Fibroblast of skin of left quadriceps (primary cell): ENCODE data around the gene CKS2.
"Not testable (repeated sequence)": the region's sequence is repeated elsewhere in the genome, so short reads cannot be mapped to it uniquely, and the experiment has no call there.

ENCODE experiments used
- DNase-seq, 2 experiments: peaks; one replicate each; pipeline ENCODE4 v3.0.0-alpha.2; 2013; ENCODE audit warnings: low read depth in 2 of 2

The CKS2 gene

DNA sequence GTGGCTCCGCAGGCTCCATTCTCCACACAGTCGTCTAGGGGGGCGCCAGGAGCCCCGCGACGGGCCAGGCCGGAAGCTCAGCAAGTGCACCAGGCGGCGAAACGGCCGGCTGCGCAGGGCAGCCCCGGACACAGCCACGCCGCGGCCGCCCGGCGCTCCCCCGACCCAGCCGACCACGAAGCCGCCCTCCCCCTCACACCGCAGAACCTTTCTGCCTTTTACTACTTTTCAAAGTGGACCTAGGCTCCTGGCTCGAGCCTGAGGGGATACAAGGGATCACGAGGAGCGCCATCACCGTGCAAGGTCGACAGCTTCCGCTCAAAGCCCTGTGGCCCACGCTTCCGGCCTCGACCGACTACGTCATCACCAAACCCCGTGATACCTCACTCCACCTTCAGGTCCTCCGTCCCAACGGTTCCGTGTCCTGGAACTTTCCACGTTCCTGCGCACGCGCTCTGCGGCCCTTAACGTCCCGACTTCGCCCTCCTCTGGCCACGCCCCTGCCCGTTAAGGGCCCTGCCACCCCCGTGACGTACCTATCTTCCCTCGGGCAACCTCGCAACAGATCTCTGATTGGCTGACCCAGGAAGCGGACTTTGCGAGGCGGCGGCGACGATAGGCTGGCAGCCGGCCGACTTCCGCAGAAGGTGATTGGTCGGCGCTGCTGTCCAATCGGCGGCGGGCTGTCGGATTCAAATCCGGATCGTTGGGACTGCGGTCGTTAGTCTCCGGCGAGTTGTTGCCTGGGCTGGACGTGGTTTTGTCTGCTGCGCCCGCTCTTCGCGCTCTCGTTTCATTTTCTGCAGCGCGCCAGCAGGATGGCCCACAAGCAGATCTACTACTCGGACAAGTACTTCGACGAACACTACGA is at the start of gene CKS2:
Gene CKS2, plus strand, starts transcription at position 721 of the 871 bp plus-strand sequence. Its CDS starts 98 bp downstream, at position 819.
- peak; percentile 100 for DNase-seq

DNA sequence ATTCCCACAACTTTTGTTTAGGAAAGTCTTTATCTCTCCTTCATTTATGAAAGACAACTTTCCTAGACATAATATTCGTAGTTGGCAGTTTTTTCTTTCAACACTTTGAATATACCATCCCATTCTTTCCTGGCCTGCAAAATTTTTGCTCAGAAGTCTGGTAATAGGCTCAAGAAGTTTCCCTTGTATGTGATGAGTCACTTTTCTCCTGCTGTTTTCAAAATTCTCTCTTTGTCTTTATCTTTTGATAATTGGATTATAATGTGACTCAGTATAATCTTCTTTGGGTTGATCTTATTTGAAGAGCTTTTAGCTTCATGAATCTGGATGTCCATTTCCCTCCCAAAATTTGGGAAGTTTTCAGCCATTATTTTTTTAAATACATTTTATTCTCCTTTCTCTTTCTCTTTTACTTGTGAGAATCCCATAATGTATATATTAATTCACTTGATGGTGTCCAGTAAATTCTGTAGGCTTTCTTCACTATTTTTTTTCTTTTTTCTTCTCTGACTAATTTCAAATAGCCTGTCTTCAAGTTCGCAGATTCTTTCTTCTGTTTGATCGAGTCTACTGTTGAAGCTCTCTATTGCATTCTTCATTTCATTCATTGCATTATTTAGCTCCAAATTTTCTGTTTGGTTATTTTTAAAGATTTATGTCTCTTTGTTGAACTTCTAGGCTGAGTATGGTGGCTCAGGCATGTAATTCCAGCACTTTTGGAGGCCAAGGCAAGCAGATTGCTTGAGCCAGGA is 37.3 kb upstream of the CKS2 start:
- DNase-seq, result no peak

DNA sequence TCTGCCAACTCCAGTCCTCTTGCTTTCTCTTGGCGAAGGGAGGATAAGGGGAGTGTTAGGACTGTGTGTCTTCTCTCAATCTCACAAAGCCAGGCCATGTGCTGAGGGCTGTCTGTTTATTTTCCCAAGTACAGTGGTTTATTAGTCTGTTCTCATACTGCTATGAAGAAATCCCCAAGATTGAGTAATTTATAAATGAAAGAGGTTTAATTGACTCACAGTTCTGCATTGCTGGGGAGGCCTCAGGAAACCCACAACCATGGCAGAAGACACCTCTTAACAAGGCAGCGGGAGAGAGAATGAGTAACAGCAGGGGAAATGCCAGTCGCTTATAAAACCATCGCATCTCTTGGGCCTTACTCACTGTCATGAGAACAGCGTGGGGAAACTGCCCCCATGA is 36.2 kb upstream of the CKS2 start:
- DNase-seq, result peak; percentile 54 to 61

DNA sequence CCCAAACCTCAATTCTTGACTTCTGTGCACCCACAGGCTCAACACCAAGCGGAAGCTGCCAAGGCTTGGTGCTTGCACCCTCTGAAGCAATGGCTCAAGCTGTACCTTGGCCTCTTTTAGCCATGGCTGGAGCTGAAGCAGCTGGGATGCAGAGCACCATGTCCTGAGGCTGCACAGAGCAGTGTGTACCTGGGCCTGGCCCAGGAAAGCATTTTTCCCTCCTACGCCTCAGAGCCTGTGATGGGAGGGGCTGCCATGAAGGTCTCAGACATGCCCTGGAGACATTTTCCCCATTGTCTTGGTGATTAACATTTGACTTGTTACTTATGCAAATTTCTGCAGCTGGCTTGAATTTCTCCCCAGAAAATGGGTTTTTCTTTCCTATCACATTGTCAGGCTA is 35.0 kb upstream of the CKS2 start:
- not testable (repeated sequence) for DNase-seq

DNA sequence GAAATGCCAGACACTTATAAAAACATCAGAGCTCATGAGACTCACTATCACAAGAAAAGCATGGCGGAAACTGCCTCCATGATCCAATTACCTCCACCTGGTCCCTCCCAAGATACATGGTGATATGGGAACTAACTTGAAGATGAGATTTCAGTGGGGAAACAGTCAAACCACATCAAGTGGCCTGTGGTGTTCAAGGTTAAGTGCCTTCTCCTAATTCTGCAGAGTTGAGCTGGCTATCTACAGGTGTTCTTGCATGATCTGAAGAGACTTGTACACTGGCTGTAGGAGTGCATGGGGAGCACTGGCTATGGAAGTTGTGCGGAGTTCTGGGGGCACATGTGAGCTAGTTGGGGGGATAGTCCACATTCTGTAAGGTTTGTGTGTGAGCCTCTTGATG is 34.0 kb upstream of the CKS2 start:
- DNase-seq, result no peak

DNA sequence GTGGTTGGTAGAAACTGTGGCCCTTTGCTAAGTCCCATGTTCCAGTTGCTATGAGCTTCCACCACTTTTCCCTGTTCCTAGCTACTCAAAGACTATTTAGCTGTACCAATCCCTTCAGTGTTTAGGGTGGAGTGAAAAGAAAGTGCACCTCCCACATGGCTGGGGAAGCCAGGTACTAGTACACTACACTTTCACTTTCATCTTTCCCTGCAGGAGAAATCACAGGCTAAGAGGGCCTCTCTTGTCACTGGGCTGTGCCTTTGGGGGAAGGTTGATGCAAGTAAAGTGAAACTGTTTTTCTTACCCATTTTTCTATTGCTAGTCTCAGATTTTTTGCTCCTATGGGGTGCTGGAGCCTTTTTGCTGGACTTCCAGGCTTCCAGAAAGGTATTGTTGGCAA is 33.5 kb upstream of the CKS2 start:
- no peak for DNase-seq

DNA sequence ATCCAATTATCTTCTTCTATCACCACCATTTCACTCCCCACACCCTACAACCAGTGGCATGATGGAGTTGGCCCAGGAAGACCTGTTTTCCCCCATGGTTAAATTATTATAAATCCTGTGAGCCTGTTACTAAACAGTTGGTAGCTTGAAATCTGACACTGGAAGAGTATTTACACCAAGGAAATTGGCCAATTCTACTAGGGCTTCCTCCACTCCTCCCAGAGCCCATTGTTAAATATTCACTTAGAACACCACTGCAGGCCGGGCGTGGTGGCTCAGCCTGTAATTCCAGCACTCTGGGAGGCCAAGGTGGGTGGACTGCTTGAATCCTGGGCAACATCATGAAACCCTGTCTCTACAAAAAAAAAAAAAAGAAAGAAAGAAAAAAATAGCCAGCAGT is 32.4 kb upstream of the CKS2 start:
- no peak for DNase-seq

DNA sequence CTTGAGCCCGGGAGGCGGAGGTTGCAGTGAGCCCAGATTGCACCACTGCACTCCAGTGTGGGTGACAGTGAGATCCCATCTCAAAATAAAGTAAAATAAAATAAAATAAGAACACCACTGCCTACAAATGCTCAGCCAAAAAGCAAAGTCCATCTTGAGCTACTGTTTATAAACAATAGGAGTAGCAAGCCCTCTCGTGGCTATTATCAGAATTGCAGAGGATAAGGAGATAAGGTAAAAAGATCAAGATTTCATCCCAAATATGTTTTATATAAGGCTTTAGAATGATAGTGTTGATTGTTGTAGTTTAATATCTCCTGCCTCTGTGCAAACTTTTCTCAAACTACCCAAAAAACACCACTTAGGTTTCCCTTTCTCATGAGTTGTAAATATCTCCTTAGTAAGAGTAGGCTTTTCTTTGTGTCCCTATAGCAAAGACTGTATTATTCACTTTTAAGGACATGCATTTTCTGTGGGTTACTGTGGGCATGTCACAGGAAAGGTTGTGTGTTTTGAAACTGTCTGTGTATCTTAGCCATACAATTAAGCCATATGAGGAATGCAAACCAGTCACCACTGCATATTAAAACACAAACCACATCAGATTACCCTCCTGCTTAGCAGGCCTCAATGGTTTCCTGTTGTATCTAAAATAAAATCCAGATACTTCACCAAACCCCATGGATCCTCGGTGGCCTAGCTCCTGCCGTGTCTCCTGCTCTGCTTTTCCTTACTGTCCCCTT is 31.8 kb upstream of the CKS2 start:
- DNase-seq, result peak; percentile 38 to 49

DNA sequence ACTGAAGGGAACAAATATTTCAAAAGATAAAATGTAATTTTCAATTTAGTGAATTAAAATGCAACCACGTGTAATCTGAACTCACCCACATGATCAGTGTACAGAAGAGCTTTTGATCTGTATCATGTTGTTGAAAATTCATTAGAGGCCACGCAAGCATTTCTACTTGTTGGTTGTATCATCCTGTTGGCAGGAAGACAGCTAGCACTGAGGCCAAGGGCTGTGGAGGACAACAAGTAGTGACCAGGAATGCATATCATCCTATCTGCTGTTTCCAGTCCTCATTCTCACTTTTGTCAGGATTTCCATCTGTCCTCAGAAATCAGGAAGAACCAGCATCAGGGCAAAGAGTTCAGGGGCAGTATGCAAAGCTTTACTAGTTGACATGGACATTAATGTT is 29.9 kb upstream of the CKS2 start:
- DNase-seq, result no peak

DNA sequence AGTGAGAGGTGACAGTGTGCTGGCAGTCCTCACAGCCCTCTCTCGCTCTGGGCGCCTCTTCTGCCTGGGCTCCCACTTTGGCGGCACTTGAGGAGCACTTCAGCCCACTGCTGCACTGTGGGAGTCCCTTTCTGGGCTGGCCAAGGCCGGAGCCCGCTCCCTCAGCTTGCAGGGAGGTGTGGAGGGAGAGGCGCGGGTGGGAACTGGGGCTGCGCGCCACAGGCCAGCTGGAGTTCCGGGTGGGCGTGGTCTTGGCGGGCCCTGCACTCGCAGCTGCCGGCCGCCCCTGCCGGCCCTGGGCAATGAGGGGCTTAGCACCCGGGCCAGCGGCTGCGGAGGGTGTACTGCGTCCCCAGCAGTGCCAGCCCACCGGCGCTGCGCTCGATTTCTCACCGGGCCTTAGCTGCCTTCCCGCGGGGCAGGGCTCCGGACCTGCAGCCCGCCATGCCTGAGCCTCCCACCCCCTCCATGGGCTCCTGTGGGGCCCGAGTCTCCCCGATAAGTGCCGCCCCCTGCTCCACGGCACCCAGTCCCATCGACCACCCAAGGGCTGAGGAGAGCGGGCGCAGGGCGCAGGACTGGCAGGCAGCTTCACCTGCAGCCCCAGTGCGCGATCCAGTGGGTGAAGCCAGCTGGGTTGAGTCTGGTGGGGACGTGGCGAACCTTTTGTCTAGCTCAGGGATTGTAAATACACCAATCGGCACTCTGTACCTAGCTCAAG is 28.6 kb upstream of the CKS2 start:
- not testable (repeated sequence) for DNase-seq

DNA sequence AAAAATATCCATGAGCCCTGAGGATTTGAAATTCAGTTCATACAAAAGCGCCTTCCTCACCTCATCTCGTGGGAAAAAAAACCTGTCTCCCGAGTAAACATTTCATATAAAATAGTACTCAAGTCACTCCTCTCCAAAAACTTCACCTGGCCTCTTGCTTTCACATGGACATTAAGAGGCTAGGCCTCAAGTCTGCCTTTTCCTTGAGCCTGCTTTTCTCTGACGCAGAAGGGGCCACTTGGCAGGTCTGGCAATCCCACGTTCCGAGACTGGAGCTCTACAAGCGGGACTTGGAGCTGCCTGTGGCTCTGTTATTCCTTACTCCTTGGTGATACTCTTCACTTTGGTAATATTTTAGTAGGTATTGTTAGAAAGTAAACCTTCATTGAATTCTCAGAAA is 26.9 kb upstream of the CKS2 start:
- no peak for DNase-seq

DNA sequence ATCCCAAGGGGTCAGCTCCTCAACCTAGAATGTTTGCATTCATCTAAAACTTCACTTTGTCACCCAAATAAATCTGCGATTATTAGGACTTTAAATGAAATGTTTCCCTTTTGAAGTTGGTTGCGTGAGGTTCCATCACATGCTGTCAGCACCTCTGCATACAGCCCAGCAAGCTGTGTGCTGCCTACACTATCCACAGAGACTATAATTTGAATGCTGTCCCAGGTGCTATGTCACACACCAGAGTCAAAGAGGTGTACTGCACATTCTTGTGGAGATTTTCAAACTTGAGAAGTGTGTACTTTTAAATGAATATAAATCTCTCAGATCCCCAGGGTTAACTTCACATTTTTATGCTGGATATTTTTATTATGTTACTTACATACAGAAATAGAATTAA is 19.3 kb upstream of the CKS2 start:
- DNase-seq, result no peak

DNA sequence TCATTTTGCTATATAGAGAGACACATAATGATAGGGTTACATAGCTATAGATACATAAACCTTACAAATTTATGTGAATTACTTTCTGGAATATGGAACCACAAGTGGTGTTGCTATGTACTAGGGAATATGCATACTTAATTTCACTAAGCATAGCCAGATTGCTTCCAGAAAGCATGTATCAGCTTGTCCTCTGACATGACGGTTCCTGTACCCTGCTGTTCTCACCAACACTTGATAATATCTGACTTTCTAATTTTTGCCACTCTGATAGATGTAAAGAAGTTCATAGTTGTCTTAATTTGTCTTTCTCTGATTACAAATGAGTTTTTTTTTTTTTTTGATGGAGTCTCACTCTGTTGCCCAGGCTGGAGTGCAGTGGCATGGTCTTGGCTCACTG is 18.0 kb upstream of the CKS2 start:
- no peak for DNase-seq

DNA sequence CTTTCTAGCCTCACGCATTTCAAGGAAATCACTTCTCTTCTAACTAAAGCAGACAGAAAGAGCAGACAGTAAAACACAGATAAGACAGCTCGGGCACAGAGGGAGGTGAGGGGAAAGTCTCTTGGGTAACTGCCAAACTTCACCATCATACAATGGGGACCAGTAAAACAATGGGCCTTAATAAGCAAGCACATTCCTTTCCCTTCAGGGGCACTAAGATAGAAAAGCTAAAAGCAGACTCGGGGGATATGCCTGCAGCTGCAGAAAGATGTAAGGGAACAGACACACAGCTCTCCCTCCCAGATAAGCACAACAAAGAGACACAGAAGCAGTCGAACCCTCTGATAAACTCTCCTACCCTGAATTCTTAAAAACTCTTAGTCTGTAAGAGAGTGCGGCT is 15.6 kb upstream of the CKS2 start:
- DNase-seq, result no peak

DNA sequence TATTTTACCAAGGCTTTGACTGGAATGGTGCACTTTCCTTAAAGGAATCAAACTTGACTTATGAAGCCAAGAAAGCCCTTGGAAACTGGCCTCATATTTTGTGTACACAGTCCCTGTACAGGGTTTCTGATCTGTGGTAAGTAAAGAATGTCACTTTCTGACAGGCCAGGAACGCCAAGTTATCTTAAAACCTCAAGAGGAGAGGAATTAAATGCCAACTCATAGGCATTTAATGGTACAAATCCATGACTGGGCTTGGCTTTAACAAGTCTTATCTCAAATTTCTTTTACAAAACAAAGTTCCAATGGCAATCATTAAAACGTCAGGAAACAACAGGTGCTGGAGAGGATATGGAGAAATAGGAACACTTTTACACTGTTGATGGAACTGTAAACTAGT is 9.0 kb upstream of the CKS2 start:
- DNase-seq, result not testable (repeated sequence)

DNA sequence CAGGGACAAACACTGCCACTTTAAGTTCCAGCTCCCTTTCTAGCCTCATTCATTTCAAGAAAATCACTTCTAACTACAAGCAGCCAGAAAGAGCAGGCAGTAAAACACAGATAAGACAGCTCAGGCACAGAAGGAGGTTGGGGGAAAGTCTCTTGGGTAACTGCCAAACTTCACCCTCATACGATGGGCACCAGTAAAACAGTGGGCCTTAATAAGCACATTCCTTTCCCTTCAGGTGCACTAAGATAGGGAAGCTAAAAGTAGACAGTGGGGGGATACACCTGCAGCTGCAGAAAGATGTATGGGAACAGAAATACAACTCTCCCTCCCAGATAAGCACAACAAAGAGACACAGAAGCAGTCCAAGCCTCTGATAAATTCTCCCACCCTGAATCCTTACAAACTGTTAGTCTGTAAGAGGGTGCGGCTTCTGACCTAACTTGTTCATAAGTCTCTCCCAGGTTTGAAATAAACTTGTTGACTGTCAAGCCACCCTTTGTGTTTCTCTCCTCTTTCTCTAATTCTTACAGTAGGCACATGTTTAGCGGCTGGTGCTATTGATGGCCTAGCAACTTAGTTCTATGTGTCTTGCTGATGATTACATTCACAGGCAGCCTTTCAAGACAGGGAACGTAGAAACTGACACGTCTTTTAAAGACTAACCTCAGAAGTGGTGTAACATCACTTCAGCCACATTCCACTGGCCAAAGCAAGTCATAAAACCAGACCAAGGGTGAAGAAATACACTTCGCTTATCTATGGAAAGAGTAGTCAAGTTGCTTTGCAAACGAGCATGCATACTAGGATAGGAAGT is 6.8 kb upstream of the CKS2 start:
- no peak for DNase-seq

DNA sequence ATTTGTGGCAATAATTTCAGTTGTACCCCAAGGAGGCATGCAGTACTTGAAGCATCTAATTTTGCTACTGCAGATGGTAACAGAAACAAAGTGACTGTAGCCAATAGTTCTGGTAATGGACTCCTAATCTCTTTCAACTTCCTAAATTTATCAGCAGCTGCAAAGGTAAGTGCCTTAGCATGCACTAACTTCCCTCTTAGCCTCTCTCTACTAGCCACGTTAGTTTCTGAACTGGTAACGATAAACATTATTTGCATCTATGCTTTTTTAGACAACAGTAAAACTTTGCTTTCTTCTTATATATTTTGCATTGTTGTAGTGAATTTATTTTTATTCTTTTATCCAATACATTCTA is 6.2 kb upstream of the CKS2 start:
- DNase-seq, result no peak

DNA sequence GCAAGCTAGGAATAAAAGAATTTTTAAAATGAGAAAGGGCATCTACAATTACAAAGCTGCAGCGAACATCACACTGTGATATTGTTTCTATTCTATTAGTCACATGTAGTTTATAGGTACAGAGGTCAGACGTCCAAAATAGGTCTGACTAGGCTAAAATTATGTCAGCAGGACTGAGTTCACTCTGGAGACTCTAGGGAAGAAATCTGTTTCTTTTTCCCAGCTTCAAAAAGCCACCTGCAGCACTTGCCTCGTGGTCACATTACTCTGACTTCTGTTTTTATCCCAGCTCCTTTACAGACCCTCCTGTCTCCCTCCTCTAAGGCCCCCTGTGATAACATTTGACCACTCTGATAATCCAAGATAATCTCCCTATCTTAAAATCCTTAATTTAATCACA is 5.1 kb upstream of the CKS2 start:
- no peak for DNase-seq

DNA sequence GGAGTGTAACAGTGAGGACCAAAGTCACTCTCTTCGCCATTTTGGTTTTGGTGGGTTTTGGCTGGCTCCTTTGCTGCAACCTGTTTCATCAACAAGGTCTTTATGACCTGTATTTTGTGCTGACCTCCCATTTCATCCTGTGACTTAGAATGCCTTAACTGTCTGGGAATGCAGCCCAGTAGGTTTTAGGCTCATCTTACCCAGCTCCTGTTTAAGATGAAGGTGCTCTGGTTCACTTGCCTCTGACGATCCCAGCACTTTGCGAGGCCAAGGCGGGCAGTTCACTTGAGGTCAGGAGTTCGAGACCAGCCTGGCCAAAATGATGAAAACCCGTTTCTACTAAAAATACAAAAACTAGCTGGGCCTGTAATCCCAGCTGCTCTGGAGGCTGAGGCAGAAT is 1.8 kb upstream of the CKS2 start:
- no peak for DNase-seq

DNA sequence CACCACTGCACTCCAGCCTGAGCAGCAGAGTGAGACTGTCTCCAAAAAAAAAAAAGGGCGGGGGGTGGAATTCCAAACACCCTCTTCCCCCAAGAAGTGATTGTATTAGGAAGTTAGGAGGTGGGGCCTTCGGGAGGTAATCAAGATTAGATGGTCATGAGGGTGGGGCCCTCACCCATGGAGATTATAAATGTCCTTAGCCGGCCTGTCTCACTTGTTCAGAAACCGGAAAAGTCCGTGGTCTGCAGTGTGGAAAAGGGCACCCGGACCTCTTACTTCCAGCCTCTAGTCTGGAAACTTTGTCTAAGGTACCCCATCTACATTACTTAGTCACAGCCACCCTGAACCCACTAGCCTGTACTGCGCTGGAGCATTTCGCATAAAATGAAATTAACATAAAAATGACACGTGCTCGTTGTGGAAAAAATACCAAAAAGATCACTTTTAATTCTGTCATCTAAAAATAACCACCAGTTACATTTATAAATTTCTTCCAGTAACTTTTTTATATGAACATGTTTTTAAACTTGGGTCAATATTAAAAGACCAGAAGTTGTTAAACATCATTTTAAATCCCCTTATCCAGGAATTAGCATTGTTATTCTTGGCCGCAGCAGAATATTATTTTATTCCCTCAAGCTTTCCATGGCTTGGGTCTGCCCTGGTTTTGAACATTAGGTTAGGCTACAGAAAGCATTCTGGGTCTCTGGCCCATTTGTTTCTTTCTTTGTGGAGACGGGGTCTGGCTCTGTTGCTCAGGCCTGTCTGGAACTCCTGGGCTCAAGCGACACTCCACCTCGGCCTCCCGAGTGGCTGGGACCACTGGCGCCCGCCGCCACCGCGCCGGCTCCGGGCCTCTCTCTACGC is 1.2 kb upstream of the CKS2 start:
- DNase-seq, result no peak
